EH (cell line): ENCODE results near the gene DDX54.
A peak's percentile ranks its signal among the peaks of the same experiment; 100 is the strongest.

ENCODE experiments used
- DNase-seq: peaks from one replicate; pipeline ENCODE4 v3.0.0-alpha.2; 2015; ENCODE audit warnings: low read depth

Gene DDX54

DNA sequence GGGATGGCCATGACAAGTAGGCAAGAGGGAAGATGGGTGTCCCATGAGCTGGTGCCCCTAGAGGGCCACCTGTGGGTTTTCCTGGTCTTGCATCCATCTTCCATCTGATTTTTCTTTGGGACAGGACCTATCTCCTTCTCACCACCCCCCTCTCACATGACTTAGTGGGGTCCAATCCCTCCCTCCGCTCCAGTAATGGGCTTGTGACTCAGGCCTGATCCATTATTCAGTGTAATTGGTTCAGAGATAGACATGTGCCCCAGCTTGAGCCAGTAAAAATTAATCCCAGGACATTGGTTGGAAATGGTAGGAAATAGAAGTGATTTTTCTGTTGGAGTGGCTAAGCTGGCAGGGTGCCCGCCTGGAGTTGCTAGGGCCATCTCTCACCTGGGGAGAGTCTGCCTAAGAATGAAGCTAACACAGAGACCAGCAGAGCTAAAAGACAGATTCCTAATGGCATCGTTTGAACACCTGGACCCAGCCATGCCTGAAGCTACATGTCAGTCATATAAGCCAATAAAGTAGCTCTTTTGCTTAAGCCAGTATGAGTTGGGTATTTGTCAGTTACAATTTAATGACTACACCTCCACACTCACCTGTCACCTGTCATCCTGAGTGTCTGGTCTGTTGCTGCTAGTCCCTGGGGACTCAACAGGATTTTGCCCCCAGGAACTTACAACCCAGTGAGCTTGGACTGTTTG is 64.5 kb downstream of the DDX54 start:
- DNase-seq: no peak

DNA sequence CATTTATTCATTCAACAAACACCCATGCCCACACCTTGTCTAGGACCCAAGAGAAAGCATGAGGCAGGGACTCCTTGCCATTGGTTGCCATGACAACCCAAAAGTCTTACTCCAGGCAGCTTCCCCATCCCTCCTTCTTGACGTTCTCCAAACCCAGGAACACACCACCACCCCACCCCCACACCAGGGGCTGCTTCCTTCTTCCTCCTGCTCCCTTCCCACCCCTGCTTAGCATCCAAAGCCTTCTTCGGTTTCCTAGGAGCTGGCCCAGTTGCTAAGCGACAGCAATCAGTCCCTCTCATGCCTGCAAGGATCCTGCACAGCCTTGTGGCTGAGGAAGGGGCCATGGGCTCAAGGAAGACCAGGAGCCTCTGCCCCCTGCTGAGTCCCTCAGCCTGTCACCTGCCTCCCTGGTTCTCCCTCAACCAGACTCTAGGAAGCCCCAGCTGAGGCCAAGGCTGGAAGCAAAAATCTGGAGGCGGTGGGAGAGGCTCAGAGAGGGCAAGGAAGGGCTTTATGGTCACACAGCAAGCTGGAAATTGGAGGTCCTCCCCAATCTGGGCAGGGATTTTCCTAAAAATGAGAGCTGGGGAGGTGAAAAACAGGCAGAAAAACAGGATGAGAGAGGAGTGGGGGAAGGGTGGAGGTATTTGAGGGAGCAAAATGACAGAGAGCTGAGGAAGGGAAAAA is 65.2 kb downstream of the DDX54 start:
- DNase-seq: no peak

DNA sequence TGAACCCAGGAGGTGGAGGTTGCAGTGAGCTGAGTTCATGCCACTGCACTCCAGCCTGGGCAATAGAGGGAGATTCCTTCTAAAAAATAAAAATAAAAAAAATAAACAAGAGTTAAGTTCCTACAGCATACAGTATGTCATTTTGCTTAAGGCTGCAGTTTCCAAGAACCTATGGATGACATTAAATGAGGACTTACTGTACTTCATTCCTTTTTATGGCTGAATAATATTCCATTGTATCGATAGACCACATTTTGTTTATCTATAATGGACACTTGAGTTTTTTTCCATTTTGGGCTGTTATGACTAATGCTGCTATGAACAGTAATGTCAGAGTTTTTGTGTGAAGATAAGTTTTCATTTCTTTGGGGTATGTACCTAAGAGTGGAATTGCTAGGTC is 67.1 kb downstream of the DDX54 start:
- DNase-seq: no peak

DNA sequence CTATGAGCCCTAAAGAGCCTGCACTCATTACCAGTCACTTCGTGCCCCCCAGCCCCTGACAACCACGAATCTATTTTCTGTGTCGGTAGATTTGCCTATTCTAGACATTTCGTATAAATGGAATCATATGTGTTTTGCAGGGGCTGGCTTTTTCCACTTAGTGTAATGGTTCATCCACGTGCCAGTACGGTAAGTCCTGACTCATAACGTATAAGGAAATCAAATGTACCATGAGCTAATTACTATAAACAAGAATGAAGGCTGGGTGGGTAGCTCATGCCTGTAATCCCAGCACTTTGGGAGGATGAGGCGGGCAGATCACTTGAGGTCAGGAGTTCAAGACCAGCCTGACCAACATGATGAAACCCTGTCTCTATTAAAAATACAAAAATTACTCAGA is 67.6 kb downstream of the DDX54 start:
- DNase-seq: peak; percentile 5

DNA sequence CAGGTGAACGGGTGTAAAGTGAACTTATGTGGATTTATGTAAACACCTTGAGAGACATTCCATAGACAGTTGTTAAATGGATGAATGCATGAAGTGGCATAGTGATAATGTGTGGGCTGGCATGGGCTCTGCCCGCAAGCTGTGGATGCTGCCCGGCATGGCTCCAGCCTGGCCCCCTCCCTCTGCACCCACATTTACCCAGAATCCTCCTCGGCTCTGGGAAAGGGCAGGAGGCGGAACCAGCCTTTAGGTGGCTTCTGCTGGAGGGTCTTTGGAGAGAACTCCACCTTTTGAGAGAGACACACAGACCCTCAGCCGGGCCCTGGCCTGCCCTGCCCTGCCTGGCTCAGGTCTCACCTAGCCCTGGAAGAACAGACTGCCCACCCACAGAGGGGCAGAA is 68.4 kb downstream of the DDX54 start:
- DNase-seq: no peak

DNA sequence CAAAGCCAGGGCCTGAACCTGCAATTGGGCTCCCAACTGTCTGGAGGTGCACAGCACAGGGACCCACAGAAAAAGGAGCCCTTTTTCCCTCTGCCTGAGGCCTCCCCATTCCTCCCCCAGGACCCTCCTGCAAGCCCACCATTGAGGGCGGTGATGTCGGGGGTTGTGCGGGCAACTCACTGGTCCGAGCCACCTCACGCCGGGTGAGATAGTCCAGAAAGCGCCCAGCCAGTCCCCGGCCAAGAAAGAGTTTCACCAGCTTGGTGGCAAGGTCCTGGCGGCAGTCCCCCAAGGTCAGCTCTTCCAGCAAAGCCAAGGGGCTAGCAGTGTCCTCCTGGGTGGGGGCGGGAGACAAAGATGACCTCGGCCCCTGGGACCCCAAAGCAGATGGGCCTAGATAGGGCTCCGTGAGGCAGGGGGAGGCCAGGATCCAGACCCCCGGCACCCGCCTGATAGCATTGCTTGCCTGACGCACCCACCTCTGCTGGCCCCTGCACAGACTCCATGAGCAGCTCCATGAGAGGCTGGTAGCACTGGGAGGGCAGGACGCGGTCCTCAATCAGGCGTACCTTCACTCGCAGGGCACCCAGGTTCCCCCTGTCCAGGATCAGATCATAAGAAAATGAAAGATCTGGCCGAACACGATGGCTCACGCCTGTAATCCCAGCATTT is 69.7 kb downstream of the DDX54 start:
- DNase-seq: no peak

DNA sequence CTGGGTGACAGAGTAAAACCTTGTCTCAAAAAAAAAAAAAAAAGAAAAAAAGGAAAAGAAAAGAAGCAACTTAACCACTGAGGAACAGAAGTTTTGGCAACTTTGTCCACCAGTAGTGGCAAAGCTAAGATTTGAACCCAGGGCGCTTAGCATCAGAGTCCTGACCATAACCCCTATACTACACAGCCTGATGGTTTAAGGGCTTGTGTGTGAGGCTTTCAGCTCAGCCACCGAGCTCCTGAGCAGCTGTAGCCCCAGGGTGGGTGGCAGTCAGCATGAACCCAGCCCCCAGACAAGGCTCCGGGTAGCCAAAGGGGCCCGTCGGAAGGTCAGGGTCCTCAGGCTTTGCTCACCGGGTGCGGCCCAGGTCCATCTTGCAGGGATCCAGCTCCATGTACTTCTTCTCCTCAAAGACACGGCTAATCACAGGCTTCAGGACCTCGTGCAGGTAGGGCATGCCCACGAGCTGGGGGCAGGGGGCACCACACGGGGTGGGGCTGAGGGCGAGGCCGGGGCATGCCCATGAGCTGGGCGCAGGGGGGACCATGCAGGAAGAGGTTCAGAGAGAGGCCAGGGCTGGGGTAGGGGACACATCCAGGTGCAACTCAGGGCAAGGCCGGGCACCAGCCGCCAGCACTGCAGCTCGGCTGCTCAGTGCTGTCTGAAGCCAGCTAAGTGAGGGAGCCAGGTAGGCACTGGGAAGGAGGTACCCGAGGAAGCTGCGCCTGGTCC is 70.7 kb downstream of the DDX54 start:
- no peak for DNase-seq

DNA sequence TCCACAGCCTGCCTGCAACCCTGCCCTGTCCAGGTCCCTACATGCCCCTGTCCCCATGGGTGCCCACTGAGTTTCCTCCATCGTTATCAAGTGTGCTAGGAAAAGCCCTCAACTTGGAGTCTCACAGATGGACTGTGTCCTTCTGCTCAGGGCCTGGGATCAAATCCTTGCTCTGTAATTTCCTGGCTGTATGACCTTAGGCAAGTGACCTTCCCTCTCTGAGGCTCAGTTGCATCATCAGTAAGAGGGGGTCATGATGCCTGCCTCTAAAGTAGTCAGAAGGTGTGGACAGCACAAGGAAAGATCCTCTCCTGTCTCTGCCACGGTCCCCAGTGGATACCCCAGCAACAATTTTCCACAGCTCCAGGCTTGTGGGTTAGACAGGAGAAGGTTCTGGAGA is 71.9 kb downstream of the DDX54 start:
- no peak for DNase-seq

DNA sequence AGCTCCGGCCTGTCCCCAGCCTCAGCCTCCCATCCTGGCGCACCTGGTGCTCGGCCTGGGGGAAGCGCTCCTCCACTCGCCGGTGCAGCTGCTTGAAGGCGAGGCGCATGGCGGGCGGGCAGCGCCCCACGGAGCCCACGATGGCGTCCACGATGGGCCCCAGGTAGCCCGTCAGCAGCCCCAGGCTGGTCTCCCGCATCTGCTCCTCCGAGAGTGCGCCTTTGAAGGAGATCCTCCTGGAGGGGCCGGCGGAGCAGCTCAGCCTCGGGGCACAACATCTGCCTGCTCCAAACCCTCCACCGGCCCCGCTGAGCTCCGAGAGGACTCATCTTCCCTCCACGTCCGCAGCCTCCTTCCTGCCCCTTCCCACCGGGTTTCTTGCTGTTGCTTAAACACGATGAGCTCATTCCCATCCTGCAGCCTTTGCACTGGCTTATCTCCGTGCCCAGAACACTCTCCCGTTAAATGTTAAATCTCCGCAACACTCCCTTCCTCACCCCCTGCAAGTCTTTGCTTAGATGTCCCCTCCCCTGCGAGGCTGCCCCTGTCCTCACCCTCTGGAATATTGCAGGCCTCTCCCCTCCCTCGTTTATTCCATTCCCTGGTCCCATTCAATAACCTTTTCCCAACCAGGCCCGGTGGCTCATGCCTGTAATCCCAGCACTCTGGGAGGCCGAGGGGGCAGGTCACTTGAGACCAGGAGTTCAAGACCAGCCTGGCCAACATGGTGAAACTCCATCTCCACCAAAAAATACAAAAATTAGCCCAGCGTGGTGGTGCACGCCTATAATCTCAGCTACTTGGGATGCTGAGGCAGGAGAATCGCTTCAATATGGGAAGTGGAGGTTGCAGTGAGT is 73.0 kb downstream of the DDX54 start:
- DNase-seq: no peak

DNA sequence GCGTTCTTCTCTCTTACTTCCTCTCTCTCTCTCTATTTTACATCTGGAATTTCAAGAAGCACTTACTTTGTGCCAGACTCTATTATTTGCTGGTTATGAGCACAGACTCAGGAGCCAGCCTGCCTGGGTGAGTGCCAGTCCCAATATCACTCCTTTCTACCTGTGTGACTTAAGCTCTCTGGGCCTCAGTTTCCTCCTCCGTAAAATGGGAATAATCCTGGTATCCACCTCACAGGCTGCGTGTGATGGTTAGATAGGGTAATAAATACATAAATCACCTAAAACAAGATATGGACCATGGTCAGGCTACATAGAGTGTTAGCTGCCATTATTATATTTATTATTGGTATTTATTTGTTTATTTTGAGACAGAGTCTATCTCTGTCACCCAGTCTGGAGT is 74.0 kb downstream of the DDX54 start:
- no peak for DNase-seq

DNA sequence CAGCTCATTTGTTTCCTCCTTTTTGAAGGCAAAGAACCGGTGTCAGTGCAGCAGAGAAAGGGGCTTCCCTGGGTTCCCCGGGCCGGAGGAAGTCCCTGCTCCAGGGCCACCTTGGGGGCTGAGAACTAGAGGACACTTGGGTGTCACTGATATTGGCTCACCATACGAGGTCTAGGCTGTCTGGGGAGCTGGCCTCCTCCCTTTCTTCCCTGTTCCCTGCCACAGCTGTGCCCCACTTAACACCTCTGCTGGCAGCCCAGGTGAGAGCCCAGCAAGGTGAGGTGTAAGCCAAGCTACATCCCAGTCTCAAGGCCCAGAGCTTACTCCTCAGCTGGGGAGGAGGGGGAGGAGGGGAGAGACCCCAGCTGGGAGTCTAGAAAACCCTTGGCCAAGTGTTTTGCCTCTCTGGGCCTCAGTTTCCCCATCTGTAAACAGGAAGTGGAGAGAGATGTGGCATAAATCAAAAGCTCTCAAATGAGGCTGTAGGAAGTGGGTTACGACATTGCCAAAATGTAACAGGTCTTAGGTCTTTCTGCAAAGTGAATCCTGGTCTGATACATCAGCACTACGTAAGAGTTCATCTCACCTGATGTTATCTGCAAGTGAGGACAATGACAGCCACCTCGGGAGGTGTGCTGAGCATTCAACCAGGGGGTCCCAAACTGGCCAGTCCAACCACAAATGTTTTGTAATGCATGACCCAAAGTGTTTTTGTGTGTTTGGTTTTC is 75.2 kb downstream of the DDX54 start:
- no peak for DNase-seq

DNA sequence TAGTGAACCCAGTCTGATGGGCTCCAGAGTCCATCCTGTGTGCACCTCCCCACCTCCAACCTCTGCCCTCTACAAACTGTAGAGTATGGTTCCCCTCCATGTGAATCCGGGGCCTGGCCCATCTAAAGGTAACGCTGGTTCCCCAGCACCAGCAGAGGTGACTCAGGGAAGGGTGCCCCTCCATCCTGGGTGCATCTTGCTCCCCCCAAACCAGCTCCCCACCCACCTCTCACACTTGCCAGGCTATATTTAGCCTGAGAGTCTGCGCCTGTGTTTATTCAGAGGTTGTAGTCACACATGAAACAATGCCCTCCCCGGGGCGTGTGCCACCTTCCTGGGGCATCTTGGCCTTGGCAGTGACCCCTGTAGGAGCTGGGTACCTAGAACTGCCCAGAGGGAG is 75.9 kb downstream of the DDX54 start:
- no peak for DNase-seq

DNA sequence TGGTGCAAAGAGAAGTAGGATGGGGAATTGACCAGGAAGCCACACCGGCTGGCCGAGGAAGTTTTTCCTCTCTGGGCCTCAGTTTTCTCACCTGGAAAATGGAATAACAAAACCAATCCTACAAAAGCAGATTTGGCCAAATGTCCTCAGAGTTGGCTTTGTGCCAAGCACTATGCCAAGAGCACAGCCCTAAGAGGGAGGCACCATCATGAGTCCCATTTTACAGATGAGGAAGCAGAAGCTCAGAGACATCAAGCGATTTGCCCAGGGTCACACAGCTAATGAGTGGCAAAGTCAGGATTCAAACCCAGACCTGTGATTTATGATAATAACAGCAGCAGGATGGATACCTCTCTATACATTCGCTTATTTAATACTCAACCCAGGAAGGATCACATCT is 77.0 kb downstream of the DDX54 start:
- DNase-seq: no peak
